ENCODE data around the gene SMAD4. TPM values are rescaled to one million over a fixed set of nuclear protein-coding genes. Genes with fewer than 3 reads are reported as not detected.

Gene SMAD4
- total RNA-seq, 4 donors from 2014 or later: 163 to 305 (median 250) TPM

DNA sequence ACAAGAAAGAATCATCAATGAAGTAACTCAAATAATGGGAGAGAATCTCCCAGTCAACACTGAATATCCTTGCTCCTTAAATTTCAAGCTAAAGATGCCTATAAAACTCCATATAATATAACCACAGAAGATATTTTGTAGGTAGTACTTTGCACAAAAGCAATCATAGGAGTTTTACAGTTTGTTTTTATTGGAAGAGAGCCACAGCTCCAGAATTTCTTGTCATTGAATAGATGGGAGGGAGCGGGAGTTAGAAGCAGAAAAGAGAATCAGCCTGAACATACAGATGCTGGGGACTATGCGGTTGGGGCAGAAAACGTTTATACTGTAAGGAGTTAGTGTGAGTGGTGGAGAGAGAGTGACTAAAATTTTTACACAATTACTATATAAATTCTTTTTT, 18.3 kb upstream of the SMAD4 start:
- Histone ChIP-seq H3K27me3 (no peaks in the 10 kb centered on the region), H3K4me1 (peaks cover 0 to 10% of the 10 kb centered on the region in 2 donors), H3K9me3 (no peaks in the 10 kb centered on the region), H3K36me3 (no peaks in the 10 kb centered on the region), H3K27ac (no peak overlapping the region), H3K4me3 (replicated peaks in 1 of 3) (no peak overlapping the region)
- intact Hi-C loops (cut with DNase I): no loop called here
- no peak for DNase-seq
- TF ChIP-seq POLR2A (IDR thresholded peaks at IDR 0.05) (no peak), CTCF (IDR thresholded peaks at IDR 0.05) (no peak)
- 66 to 71% methylated on average over 3 of the region's 3 CpGs for WGBS, 2 donors

DNA sequence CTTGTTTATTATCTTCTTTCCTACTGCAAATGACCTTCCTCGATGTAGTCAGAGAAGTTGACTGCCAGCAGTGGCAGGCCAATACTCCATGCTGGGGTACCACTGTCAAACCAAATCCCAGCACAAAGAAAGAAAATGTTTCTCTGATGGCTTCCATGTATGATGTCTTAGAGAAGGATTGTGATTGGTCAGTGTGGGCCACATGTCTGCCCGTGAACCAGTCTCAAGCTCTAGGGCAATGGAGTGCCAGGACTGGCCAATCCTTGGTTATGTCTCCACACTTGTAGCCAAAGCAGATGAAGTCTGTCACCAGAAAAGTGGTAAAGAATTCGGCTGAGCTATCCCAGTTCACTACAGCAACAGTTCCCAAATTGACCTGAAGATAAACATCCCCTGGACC, 17.6 kb upstream of the SMAD4 start:
- TF ChIP-seq POLR2A (IDR thresholded peaks at IDR 0.05): no peak
- no peak for TF ChIP-seq CTCF (IDR thresholded peaks at IDR 0.05)
- Histone ChIP-seq H3K27me3 (no peaks in the 10 kb centered on the region), H3K4me3 (replicated peaks in 1 of 3) (no peak overlapping the region), H3K27ac (no peak overlapping the region), H3K9me3 (no peaks in the 10 kb centered on the region), H3K4me1 (peaks cover 0 to 10% of the 10 kb centered on the region in 2 donors), H3K36me3 (no peaks in the 10 kb centered on the region)
- intact Hi-C loops (cut with DNase I): no loop called here
- 90 to 95% methylated on average over 3 of the region's 3 CpGs for WGBS, 2 donors
- no peak for DNase-seq

GRCh38 chr18:51013259-51013658, 16.8 kb upstream of the SMAD4 start:
- Histone ChIP-seq H3K36me3 (no peaks in the 10 kb centered on the region), H3K4me3 (replicated peaks in 1 of 3) (no peak overlapping the region), H3K27me3 (no peaks in the 10 kb centered on the region), H3K27ac (no peak overlapping the region), H3K4me1 (peaks cover 0 to 10% of the 10 kb centered on the region in 2 donors), H3K9me3 (no peaks in the 10 kb centered on the region)
- WGBS, 2 donors: 94 to 96% methylated on average over 3 of the region's 3 CpGs
- no peak for DNase-seq
- no peak for TF ChIP-seq POLR2A (IDR thresholded peaks at IDR 0.05)
- no peak for TF ChIP-seq CTCF (IDR thresholded peaks at IDR 0.05)
- intact Hi-C loops (cut with DNase I): no loop called here

GRCh38 chr18:51017140-51017879, 12.7 kb upstream of the SMAD4 start:
- 80% methylated on average over 7 to 8 of the region's 8 CpGs for WGBS, 2 donors
- Histone ChIP-seq H3K4me3 (replicated peaks in 1 of 3) (no peak overlapping the region), H3K27me3 (no peaks in the 10 kb centered on the region), H3K27ac (no peak overlapping the region), H3K36me3 (no peaks in the 10 kb centered on the region), H3K9me3 (no peaks in the 10 kb centered on the region), H3K4me1 (no peaks in the 10 kb centered on the region)
- intact Hi-C loops (cut with DNase I): no loop called here
- TF ChIP-seq CTCF (IDR thresholded peaks at IDR 0.05): no peak
- no peak for TF ChIP-seq POLR2A (IDR thresholded peaks at IDR 0.05)
- DNase-seq: no peak

DNA sequence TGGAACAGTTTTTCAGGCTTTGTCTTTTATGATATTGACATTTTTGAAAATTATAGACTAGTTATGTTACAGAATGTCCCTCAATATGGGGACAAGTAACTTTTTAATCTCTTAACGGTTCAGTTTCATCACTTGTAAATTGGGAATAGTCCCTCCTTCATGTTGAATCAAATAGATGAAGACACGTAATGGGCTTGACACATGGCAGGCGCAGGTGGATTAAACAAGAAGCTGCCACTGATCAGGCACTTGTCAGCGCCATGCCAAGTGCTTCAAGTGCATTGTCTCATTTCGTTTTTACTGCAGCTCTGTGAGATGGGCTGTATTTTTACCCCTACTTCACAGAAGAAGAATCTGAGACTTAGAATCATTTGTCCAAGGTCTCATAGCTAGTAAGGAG, 9.5 kb upstream of the SMAD4 start:
- 79 to 83% methylated on average over 5 of the region's 5 CpGs for WGBS, 2 donors
- Histone ChIP-seq H3K9me3 (no peaks in the 10 kb centered on the region), H3K36me3 (no peaks in the 10 kb centered on the region), H3K27me3 (no peaks in the 10 kb centered on the region), H3K4me3 (replicated peaks in 1 of 3) (no peak overlapping the region), H3K4me1 (no peaks in the 10 kb centered on the region), H3K27ac (no peak overlapping the region)
- no peak for DNase-seq
- no peak for TF ChIP-seq CTCF (IDR thresholded peaks at IDR 0.05)
- no peak for TF ChIP-seq POLR2A (IDR thresholded peaks at IDR 0.05)
- intact Hi-C loops (cut with DNase I): loop anchor here (10.0 kb wide), 2 partner anchors 56 to 136 kb away; partner anchors contain the start of gene ELAC1
